Mesodermal cell (in vitro differentiated cells): ENCODE data around the gene ZNF555.

Experiments
- H3K27ac ChIP-seq: 2 replicates; pipeline ENCODE4 v1.7.0; 2013; ENCODE audit warnings: mild to moderate bottlenecking, low read depth, low read length, moderate library complexity; ENCODE audit not compliant: severe bottlenecking
- H3K36me3 ChIP-seq: 2 replicates; pipeline ENCODE4 v1.7.1; 2013; ENCODE audit warnings: mild to moderate bottlenecking, low read length, moderate library complexity; ENCODE audit not compliant: control insufficient read depth, insufficient read depth
- H3K4me1 ChIP-seq: one replicate; pipeline ENCODE4 v1.7.1; 2013; ENCODE audit warnings: mild to moderate bottlenecking, low read length; ENCODE audit not compliant: insufficient read depth, control insufficient read depth, poor library complexity, severe bottlenecking
- H3K4me3 ChIP-seq: 2 replicates; pipeline ENCODE4 v1.7.0; 2013; ENCODE audit warnings: low read length, control low read depth, mild to moderate bottlenecking; ENCODE audit not compliant: insufficient read depth, poor library complexity, severe bottlenecking; ENCODE audit errors: extremely low read depth
- H3K9me3 ChIP-seq: 2 replicates; pipeline ENCODE4 v1.7.1; 2013; ENCODE audit warnings: mild to moderate bottlenecking, low read length, moderate library complexity; ENCODE audit not compliant: control insufficient read depth
- WGBS, 2 experiments: methylation state at CpG; one replicate each; pipeline ENCODE4 v1.1.5; 2013; ENCODE audit warnings: missing lambda C conversion rate in 2 of 2; ENCODE audit not compliant: insufficient coverage in 2 of 2; 5-methylcytosine and 5-hydroxymethylcytosine counted together

Gene ZNF555

DNA sequence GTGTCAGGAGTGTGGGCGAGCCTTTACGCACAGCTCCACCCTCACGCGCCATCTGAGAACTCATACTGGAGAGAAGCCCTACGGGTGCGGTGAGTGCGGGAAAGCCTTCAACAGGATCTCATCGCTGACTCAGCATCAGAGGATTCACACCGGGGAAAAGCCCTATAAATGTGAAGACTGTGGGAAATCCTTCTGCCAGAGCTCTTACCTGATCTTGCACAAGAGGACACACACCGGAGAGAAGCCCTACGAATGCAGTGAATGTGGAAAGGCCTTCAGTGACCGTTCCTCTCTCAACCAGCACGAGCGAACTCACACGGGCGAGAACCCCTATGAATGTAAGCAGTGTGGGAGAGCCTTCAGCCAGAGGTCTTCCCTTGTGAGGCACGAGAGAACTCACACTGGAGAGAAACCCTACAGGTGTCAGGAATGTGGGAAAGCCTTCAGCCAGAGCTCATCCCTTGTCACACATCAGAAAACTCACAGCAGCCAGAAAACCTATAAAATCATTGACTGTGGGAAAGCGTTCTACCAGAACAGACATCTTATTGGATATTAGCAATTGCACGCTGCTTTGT is 6.9 kb upstream of the ZNF555 start:
- H3K27ac ChIP-seq: no peak overlapping the region
- H3K4me1 ChIP-seq: no peaks in the 10 kb centered on the region
- peaks cover 26% of the 10 kb centered on the region for H3K36me3 ChIP-seq
- 94 to 96% methylated on average over 18 of the region's 19 CpGs for WGBS, 2 experiments
- H3K9me3 ChIP-seq: peaks cover 50% of the 10 kb centered on the region
- H3K4me3 ChIP-seq: no peak overlapping the region

DNA sequence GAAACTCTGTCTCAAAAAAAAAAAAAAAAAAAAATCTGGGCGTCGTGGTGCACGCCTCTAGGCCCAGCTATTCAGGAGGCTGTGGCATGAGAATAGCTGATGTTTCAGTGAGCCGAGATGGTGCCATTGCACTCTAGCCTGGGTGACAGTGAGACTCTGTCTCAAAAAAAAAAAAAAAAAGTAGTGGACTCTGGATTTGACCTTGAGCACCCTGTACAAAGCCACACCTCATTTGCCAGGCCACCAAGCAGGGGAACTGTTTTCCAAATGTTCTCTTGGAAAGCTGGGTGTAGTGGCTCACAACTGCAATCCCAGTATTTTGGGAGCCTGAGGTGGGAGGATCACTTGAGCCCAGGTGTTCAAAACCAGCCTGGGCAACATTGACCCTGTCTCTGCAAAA is 3.8 kb upstream of the ZNF555 start:
- Histone ChIP-seq H3K27ac (no peak overlapping the region), H3K36me3 (peaks cover 24% of the 10 kb centered on the region), H3K9me3 (peaks cover 47% of the 10 kb centered on the region), H3K4me3 (no peak overlapping the region), H3K4me1 (no peaks in the 10 kb centered on the region)
- WGBS, 2 experiments: 92 to 100% methylated on average over 1 of the region's 4 CpGs

DNA sequence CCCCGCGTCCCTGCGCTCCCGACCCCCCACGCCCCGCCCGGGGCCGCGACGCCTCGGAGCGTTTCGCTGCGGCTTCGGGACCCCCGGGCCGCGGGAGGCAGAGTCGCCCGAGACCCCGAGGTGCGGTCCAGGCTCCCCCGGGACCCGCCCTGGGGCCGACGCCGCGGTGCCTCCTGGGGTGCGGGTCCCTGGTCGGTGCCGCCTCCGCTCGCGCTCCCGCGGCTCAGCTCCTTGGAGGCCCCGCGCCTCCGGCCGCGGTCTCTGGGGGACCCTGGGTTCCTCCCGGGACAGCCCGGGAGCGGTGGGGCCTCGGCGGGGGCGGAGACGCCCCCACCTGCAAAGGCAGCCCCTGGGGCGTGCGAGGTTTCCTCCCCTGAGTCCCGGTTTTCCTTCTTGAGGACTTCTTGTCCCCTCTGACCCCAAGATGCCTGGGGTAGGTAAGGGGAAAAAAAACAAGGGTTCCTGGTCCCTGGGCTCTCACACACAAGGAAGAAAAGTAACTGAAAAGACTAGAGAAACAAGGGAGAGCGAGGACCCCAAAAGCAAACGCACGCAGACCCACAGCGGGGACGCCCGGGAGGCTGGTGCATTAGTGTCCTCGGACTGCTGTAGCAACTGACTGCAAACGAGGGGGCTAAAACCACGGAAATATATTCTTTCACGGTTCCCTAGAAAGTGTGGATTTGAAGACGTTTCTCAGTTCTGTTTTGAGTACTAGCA is 740 bp downstream of the ZNF555 start:
- Histone ChIP-seq H3K36me3 (peaks cover 31% of the 10 kb centered on the region), H3K4me3 (peak overlapping the region; percentile 65), H3K9me3 (peaks cover 37% of the 10 kb centered on the region), H3K27ac (no peak overlapping the region), H3K4me1 (no peaks in the 10 kb centered on the region)
- WGBS, 2 experiments: 12 to 22% methylated on average over 25 to 51 of the region's 62 CpGs

DNA sequence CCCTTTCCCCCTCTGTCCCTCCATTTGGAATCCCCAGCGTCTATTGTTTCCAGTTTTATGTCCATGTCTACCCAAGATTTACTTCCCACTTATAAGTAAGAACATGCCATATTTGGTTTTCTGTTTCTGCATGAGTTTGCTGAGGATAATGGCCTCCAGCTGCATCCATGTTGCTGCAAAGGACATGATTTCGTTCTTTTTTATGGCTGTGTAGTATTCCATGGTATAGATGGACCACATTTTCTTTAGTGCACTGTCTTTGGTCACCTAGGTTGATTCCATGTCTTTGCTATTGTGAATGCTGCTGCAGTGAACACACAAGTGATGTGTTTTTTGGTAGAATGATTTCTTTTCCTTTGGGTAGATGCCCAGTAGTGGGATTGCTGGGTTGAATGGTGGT is 3.8 kb downstream of the ZNF555 start:
- 93 to 100% methylated on average over 1 to 2 of the region's 2 CpGs for WGBS, 2 experiments
- Histone ChIP-seq H3K4me1 (no peaks in the 10 kb centered on the region), H3K36me3 (peaks cover 49% of the 10 kb centered on the region), H3K4me3 (no peak overlapping the region), H3K27ac (no peak overlapping the region), H3K9me3 (peaks cover 36% of the 10 kb centered on the region)

DNA sequence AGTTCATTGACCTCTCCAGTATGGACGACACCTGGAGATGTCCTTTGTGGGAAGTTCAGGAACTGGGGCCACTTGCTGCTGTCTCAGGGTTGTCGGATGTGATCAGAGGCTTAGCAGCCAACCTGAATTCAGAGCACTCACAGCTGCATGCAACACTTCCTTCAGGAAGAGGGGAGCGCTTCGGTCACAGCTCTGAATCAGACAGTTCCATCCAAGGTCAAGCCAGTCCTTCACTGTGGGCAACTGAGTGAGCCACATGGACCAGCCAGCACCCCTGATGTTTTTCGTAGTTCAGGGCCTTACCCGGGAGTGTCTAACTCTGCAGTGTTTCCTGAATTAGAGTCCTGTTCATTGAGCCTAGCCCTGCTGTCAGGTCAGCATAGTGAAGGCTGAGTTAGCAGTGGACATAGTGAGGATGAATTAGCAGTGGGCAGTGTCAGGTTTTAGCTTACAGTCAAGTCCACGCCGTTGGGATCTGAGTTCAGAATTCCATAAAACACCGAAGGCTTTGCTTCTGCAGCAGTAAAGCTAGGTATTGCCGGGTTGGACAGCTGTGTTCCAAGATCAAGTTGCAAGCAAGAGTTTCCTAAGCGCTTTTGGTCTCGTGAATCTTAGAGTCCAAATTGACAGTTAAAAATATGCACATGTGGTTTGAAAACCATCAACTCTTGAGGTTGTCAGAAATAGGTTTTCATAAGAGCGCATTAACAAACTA is 5.1 kb downstream of the ZNF555 start:
- Histone ChIP-seq H3K4me3 (no peak overlapping the region), H3K36me3 (peaks cover 61% of the 10 kb centered on the region), H3K9me3 (peaks cover 42% of the 10 kb centered on the region), H3K27ac (no peak overlapping the region), H3K4me1 (no peaks in the 10 kb centered on the region)
- WGBS, 2 experiments: 94 to 98% methylated on average over 12 to 13 of the region's 13 CpGs

- Histone ChIP-seq H3K36me3 (peaks cover 73% of the 10 kb centered on the region), H3K4me1 (no peaks in the 10 kb centered on the region), H3K27ac (no peak overlapping the region), H3K4me3 (no peak overlapping the region), H3K9me3 (peaks cover 49% of the 10 kb centered on the region)
- 95 to 96% methylated on average over 3 of the region's 3 CpGs for WGBS, 2 experiments
Measured at GRCh38 chr19:2847507-2847906, 6.2 kb downstream of the ZNF555 start.

GRCh38 chr19:2848616-2849015 is 7.3 kb downstream of the ZNF555 start:
- no peak overlapping the region for H3K27ac ChIP-seq
- H3K4me3 ChIP-seq: no peak overlapping the region
- peaks cover 55% of the 10 kb centered on the region for H3K9me3 ChIP-seq
- H3K4me1 ChIP-seq: no peaks in the 10 kb centered on the region
- WGBS, 2 experiments: 80 to 90% methylated on average over 1 to 4 of the region's 4 CpGs
- peaks cover 79% of the 10 kb centered on the region for H3K36me3 ChIP-seq

DNA sequence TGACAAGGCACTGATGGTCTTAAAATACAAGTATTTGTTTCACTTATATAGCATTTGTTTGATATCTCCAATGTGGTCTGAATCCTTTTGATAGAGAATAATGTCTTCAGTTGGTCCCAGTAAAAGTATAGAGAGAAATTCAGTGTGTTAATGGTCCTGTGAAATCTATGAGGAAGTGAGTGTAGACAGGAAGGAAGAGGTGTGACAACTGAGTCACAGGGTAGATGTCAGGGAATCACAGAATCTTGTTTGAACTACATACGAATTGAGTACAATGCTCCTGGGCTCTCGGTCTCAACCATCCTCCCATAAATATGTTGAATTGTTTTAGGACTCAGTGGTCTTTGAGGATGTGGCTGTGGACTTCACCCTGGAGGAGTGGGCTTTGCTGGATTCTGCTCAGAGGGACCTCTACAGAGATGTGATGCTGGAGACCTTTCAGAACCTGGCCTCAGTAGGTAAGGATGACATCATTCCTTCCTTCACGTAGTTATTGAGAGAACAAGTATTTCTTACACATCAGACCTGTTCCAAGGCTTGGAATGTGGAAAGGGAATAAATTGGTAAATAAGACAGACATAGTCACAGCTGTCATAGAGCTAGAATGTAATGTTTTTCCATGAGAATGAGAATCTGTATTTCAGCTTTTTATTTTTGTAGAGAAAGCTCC is 9.1 kb downstream of the ZNF555 start:
- peaks cover 79% of the 10 kb centered on the region for H3K36me3 ChIP-seq
- WGBS, 2 experiments: no CpG with 5 or more reads among the region's 3 CpGs
- H3K4me3 ChIP-seq: no peak overlapping the region
- peaks cover 65% of the 10 kb centered on the region for H3K9me3 ChIP-seq
- no peaks in the 10 kb centered on the region for H3K4me1 ChIP-seq
- no peak overlapping the region for H3K27ac ChIP-seq

- 100% methylated on average over 2 to 3 of the region's 10 CpGs for WGBS, 2 experiments
- Histone ChIP-seq H3K4me1 (no peaks in the 10 kb centered on the region), H3K36me3 (peaks cover 73% of the 10 kb centered on the region), H3K4me3 (no peak overlapping the region), H3K27ac (no peak overlapping the region), H3K9me3 (peaks cover 63% of the 10 kb centered on the region)
Measured at GRCh38 chr19:2852598-2852997, 11.3 kb downstream of the ZNF555 start.

- Histone ChIP-seq H3K27ac (no peak overlapping the region), H3K9me3 (peaks cover 58% of the 10 kb centered on the region), H3K36me3 (peaks cover 70% of the 10 kb centered on the region), H3K4me1 (no peaks in the 10 kb centered on the region), H3K4me3 (no peak overlapping the region)
- WGBS, 2 experiments: 94 to 97% methylated on average over 8 to 9 of the region's 11 CpGs
Measured at GRCh38 chr19:2853015-2853606, 11.8 kb downstream of the ZNF555 start.
